Chondrocyte (in vitro differentiated cells): ENCODE results near the gene GAN. TPM values are rescaled to one million over a fixed set of nuclear protein-coding genes. Genes with fewer than 3 reads are reported as not detected.

Experiments used
- DNase-seq: peaks from one replicate; pipeline ENCODE4 v3.0.0; 2021; ENCODE audit warnings: mixed read lengths, low spot score
- H3K27ac Mint-ChIP-seq: one replicate; pipeline ENCODE4 v1.8.0; 2021; ENCODE audit warnings: mild to moderate bottlenecking, moderate library complexity, mixed read lengths; ENCODE audit not compliant: unreplicated experiment
- H3K27me3 Mint-ChIP-seq: 2 replicates; pipeline ENCODE4 v1.8.0; 2021; ENCODE audit warnings: low read depth, mixed read lengths
- H3K36me3 Mint-ChIP-seq: 2 replicates; pipeline ENCODE4 v1.8.0; 2021; ENCODE audit warnings: low read depth, mixed read lengths
- H3K4me1 Mint-ChIP-seq: 2 replicates; pipeline ENCODE4 v1.8.0; 2021; ENCODE audit warnings: low read depth, mild to moderate bottlenecking, mixed read lengths
- H3K4me3 Mint-ChIP-seq: one replicate; pipeline ENCODE4 v1.8.0; 2021; ENCODE audit warnings: mild to moderate bottlenecking, moderate library complexity, mixed read lengths; ENCODE audit not compliant: unreplicated experiment
- H3K9me3 Mint-ChIP-seq: 2 replicates; pipeline ENCODE4 v1.8.0; 2021; ENCODE audit warnings: low read depth, mixed read lengths
- CTCF ChIP-seq: fragments of 200-600 bp; sonication (generic); IDR thresholded peaks from 2 replicates; pipeline ENCODE4 v1.5.0; 2021; ENCODE audit warnings: antibody characterized with exemption, mild to moderate bottlenecking, moderate library complexity
- total RNA-seq: library from RNA; stranded (reverse); gene quantifications from 3 replicates; pipeline ENCODE4 v1.2.1, GENCODE V29; 2021

Gene GAN
- total RNA-seq, 1 donor from 2014 or later, result 18.0 TPM

GRCh38 chr16:81435103-81435502 is 120.3 kb downstream of the GAN start:
- peaks cover 24% of the 10 kb centered on the region for H3K4me1 Mint-ChIP-seq

GRCh38 chr16:81435567-81435966 is 120.8 kb downstream of the GAN start:
- Mint-ChIP-seq H3K4me1 (peaks cover 24% of the 10 kb centered on the region), H3K36me3 (no peaks in the 10 kb centered on the region), H3K27ac (no peak overlapping the region), H3K4me3 (no peak overlapping the region), H3K27me3 (no peaks in the 10 kb centered on the region), H3K9me3 (peaks cover 5% of the 10 kb centered on the region)
- TF ChIP-seq CTCF, result no peak
- no peak for DNase-seq

More at GRCh38 chr16:81435103-81435502, 120.3 kb downstream of the GAN start:
- no peak for TF ChIP-seq CTCF
- no peak overlapping the region for H3K27ac Mint-ChIP-seq
- no peaks in the 10 kb centered on the region for H3K36me3 Mint-ChIP-seq
- no peak overlapping the region for H3K4me3 Mint-ChIP-seq
- no peak for DNase-seq
- peaks cover 5% of the 10 kb centered on the region for H3K9me3 Mint-ChIP-seq
- H3K27me3 Mint-ChIP-seq, result no peaks in the 10 kb centered on the region

GRCh38 chr16:81436386-81436785 is 121.6 kb downstream of the GAN start:
- DNase-seq, result no peak
- Mint-ChIP-seq H3K27ac (peak overlapping the region; percentile 0), H3K9me3 (peaks cover 5% of the 10 kb centered on the region), H3K4me3 (no peak overlapping the region), H3K4me1 (peaks cover 20% of the 10 kb centered on the region), H3K27me3 (no peaks in the 10 kb centered on the region), H3K36me3 (no peaks in the 10 kb centered on the region)
- no peak for TF ChIP-seq CTCF

GRCh38 chr16:81437865-81438264 is 123.1 kb downstream of the GAN start:
- Mint-ChIP-seq H3K4me3 (no peak overlapping the region), H3K27me3 (no peaks in the 10 kb centered on the region), H3K4me1 (peaks cover 9% of the 10 kb centered on the region), H3K36me3 (no peaks in the 10 kb centered on the region), H3K27ac (no peak overlapping the region), H3K9me3 (peaks cover 5% of the 10 kb centered on the region)
- no peak for TF ChIP-seq CTCF
- no peak for DNase-seq

Other genes with a start within 250 kb of the GAN start
- gene C16orf46, start 237.7 kb upstream of the GAN start, total RNA-seq, result 0.35 to 0.36 TPM in 2 of 3 replicates, not detected in the other
- gene GCSH, start 218.6 kb upstream of the GAN start, total RNA-seq, result 16.3 to 19.9 TPM (median 16.4 TPM) in 3 replicates
- gene BCO1, start 76.3 kb upstream of the GAN start, total RNA-seq, result not detected in 3 replicates
- 61.4 to 69.6 TPM (median 62.9 TPM) in 3 replicates for gene CMIP, start 129.8 kb downstream of the GAN start, total RNA-seq